GM18868 (cell line): ENCODE measurements around the gene TK2.
"Not testable (repeated sequence)": the region's sequence is repeated elsewhere in the genome, so short reads cannot be mapped to it uniquely, and the experiment has no call there.

Experiments
- ATAC-seq: cut with Tn5 transposase; IDR thresholded peaks from one replicate; pipeline ENCODE4 v1.9.1; 2021; ENCODE audit warnings: mild to moderate bottlenecking, moderate library complexity; ENCODE audit not compliant: unreplicated experiment

The TK2 gene

GRCh38 chr16:66549284-66550131, at the start of gene TK2:
TK2 (minus strand) TSS chr16:66550122; CDS start chr16:66550061, 61 bp downstream.
- ATAC-seq: peak; percentile 44

- ATAC-seq: no peak
Measured at GRCh38 chr16:66598111-66598510, 48.2 kb upstream of the TK2 start.

- no peak for ATAC-seq
Measured at GRCh38 chr16:66596986-66597848, 47.3 kb upstream of the TK2 start.

GRCh38 chr16:66596559-66596958, 46.6 kb upstream of the TK2 start:
- not testable (repeated sequence) for ATAC-seq

GRCh38 chr16:66594739-66595138, 44.8 kb upstream of the TK2 start:
- no peak for ATAC-seq

- ATAC-seq: no peak
Measured at GRCh38 chr16:66592814-66593213, 42.9 kb upstream of the TK2 start.

- no peak for ATAC-seq
Measured at GRCh38 chr16:66592241-66592640, 42.3 kb upstream of the TK2 start.

GRCh38 chr16:66591018-66591417, 41.1 kb upstream of the TK2 start:
- ATAC-seq: no peak

GRCh38 chr16:66590322-66590721, 40.4 kb upstream of the TK2 start:
- peak; percentile 40 for ATAC-seq

GRCh38 chr16:66588981-66589713, 39.2 kb upstream of the TK2 start:
- peak; percentile 84 for ATAC-seq

- ATAC-seq: no peak
Measured at GRCh38 chr16:66587881-66588600, 38.1 kb upstream of the TK2 start.

- no peak for ATAC-seq
Measured at GRCh38 chr16:66585481-66586239, 35.7 kb upstream of the TK2 start.

- ATAC-seq: no peak
Measured at GRCh38 chr16:66581246-66581952, 31.5 kb upstream of the TK2 start.

GRCh38 chr16:66580605-66581209, 30.8 kb upstream of the TK2 start:
- ATAC-seq: no peak

- ATAC-seq: no peak
Measured at GRCh38 chr16:66578651-66579531, 29.0 kb upstream of the TK2 start, which contains the start of gene CMTM2. CMTM2 (plus strand) TSS chr16:66579463; CDS start chr16:66579608, 145 bp downstream.

- no peak for ATAC-seq
Measured at GRCh38 chr16:66576296-66576695, 26.4 kb upstream of the TK2 start.

- ATAC-seq: no peak
Measured at GRCh38 chr16:66575060-66575459, 25.1 kb upstream of the TK2 start.

- no peak for ATAC-seq
Measured at GRCh38 chr16:66574531-66574930, 24.6 kb upstream of the TK2 start.
